GM12878 (cell line): Measurements from ENCODE around the gene ERFL. TPM values are rescaled to one million over a fixed set of nuclear protein-coding genes. Genes with fewer than 3 reads are reported as not detected.
A peak's percentile ranks its signal among the peaks of the same experiment; 100 is the strongest.

Experiments used
- ATAC-seq: fragments of 200-7000 bp; cut with Tn5 transposase; 3 replicates; pipeline ENCODE4 v1.9.1; 2020; ENCODE audit warnings: mild to moderate bottlenecking, moderate library complexity
- BruUV-seq: library from RNA; stranded (reverse); fragments of 400-500 nt; replicated peaks from 2 replicates; lab custom pipeline; 2021; lab: Mats Ljungman, UMichigan
- CTCF ChIA-PET: fragments of 300-600 bp; sonication (Branson Sonifier 250); formaldehyde crosslinking; extraction: SDS; loops from one replicate; lab custom pipeline; 2021; ENCODE audit warnings: inconsistent platforms; lab: Yijun Ruan, JAX
- POLR2A ChIA-PET: fragments of 350-600 bp; formaldehyde crosslinking; extraction: SDS; loops from one replicate; lab custom pipeline; 2021; ENCODE audit warnings: inconsistent platforms; lab: Charles Lee
- RAD21 ChIA-PET: fragments of 300-600 bp; sonication (Branson Sonifier 250); formaldehyde crosslinking; loops from one replicate; lab custom pipeline; 2023; ENCODE audit warnings: antibody characterized with exemption; ENCODE audit not compliant: unreplicated experiment; lab: Charles Lee
- SMC1A ChIA-PET: fragments of 300-600 bp; sonication (Branson Sonifier 250); formaldehyde crosslinking; loops from one replicate; lab custom pipeline; 2023; ENCODE audit not compliant: unreplicated experiment, uncharacterized antibody; lab: Charles Lee
- DNase-seq: peaks from one replicate; pipeline ENCODE4 v3.0.0-alpha.2; 2011; ENCODE audit warnings: low read depth, low spot score
- FAIRE-seq: peaks from 3 replicates; lab custom pipeline; 2011; peaks lifted over from hg19 to GRCh38; lab: Jason Lieb, UNC
- H2AFZ ChIP-seq: 2 replicates; pipeline ENCODE4 v1.6.0; 2011; ENCODE audit warnings: low read depth, low read length, control low read depth; ENCODE audit not compliant: control insufficient read depth
- H3K27ac ChIP-seq: 2 replicates; pipeline ENCODE4 v1.5.1; 2011; ENCODE audit warnings: control low read depth; ENCODE audit not compliant: control insufficient read depth, insufficient read depth
- H3K27me3 ChIP-seq, 2 experiments: replicated peaks in 1 of 2; 2 replicates each; pipeline versions ENCODE4 v1.6.0 to v1.6.1; 2011; ENCODE audit warnings: low read length in 1 of 2; ENCODE audit not compliant: control insufficient read depth in 2 of 2, insufficient read depth in 2 of 2
- H3K36me3 ChIP-seq, 2 experiments: 2 replicates each; pipeline ENCODE4 v1.5.1; 2011; ENCODE audit warnings: low read length in 1 of 2; ENCODE audit not compliant: control insufficient read depth in 2 of 2, insufficient read depth in 2 of 2
- H3K4me1 ChIP-seq: 2 replicates; pipeline ENCODE4 v1.6.1; 2011; ENCODE audit warnings: mild to moderate bottlenecking, low read length, moderate library complexity, mixed read lengths; ENCODE audit not compliant: control insufficient read depth, insufficient read depth
- H3K4me2 ChIP-seq: 2 replicates; pipeline ENCODE4 v1.6.0; 2011; ENCODE audit warnings: control low read depth; ENCODE audit not compliant: control insufficient read depth, insufficient read depth
- H3K4me3 ChIP-seq: fragments of 200-600 bp; sonication (generic); 2 replicates; pipeline ENCODE4 v1.5.1; 2016
- H3K79me2 ChIP-seq: 2 replicates; pipeline ENCODE4 v1.6.0; 2011; ENCODE audit warnings: low read length; ENCODE audit not compliant: control insufficient read depth, insufficient read depth
- H3K9ac ChIP-seq: 2 replicates; pipeline ENCODE4 v1.8.0; 2011; ENCODE audit warnings: low read length, control low read depth, mixed read lengths; ENCODE audit not compliant: control insufficient read depth, insufficient read depth
- H3K9me3 ChIP-seq: replicated peaks from 3 replicates; pipeline ENCODE4 v1.5.1; 2011; ENCODE audit warnings: mild to moderate bottlenecking, low read length; ENCODE audit not compliant: control insufficient read depth, insufficient read depth
- H4K20me1 ChIP-seq: 2 replicates; pipeline ENCODE4 v1.6.0; 2011; ENCODE audit not compliant: control insufficient read depth, insufficient read depth
- BACH1 ChIP-seq: fragments of 450-650 bp; IDR thresholded peaks from 2 replicates; pipeline ENCODE4 v1.6.1; 2017; ENCODE audit warnings: mild to moderate bottlenecking, borderline replicate concordance
- CBFB ChIP-seq: IDR thresholded peaks from 2 replicates; pipeline ENCODE4 v1.6.1; 2016; ENCODE audit warnings: antibody characterized with exemption, low read depth
- CHD1 ChIP-seq: IDR thresholded peaks from 2 replicates; pipeline ENCODE4 v1.6.1; 2012; ENCODE audit warnings: low read depth, low read length, improper control_type of control experiment
- EZH2 ChIP-seq: IDR thresholded peaks from 2 replicates; pipeline ENCODE4 v1.6.1; 2012; ENCODE audit warnings: low read depth, mild to moderate bottlenecking, control low read depth, inconsistent platforms, low read length, borderline replicate concordance; ENCODE audit not compliant: control insufficient read depth
- POLR2A ChIP-seq: IDR thresholded peaks from 2 replicates; pipeline ENCODE4 v1.6.1; 2011; ENCODE audit warnings: low read depth, mild to moderate bottlenecking, low read length
- POLR2AphosphoS5 ChIP-seq: IDR thresholded peaks from 2 replicates; pipeline ENCODE4 v1.6.1; 2011; ENCODE audit warnings: mild to moderate bottlenecking, low read length, inconsistent platforms
- RBBP5 ChIP-seq: fragments of 200-600 bp; sonication (generic); conservative IDR thresholded peaks from 2 replicates; pipeline ENCODE4 v1.6.1; 2016
- WGBS: methylation state at CpG from one replicate; pipeline ENCODE4 v1.1.6; 2016; ENCODE audit warnings: low lambda C conversion rate; ENCODE audit not compliant: insufficient replicate concordance, insufficient coverage; ENCODE audit errors: missing lambda C conversion rate; 5-methylcytosine and 5-hydroxymethylcytosine counted together
- in situ Hi-C: fragments of 300-500 bp; cut with MboI; formaldehyde crosslinking; loops from 9 replicates; pipeline ENCODE4 v1.14.3; 2018; ENCODE audit warnings: mixed read lengths
- intact Hi-C: fragments of 100-400 bp; cut with micrococcal nuclease; formaldehyde crosslinking; loops from one replicate; pipeline ENCODE4 v1.14.2; 2022; ENCODE audit not compliant: unreplicated experiment
- polyA plus RNA-seq, 11 experiments: library from polyadenylated mRNA; depleted of rRNA in 4 of 11; unstranded in 6 of 11; stranded (reverse) in 5 of 11; fragments of >200 nt; fragmentation: Nextera tagmentation in 4 of 11; fragmentation: Illumina TruSeq in 1 of 11; extraction: Ambion mirVana in 4 of 11; extraction: Trizol in 1 of 11; gene quantifications; 1 replicate in 1 of 11; 2 replicates in 10 of 11; pipeline versions ENCODE4 v1.2.1 to v1.2.3, GENCODE V29; 2011 to 2016; ENCODE audit warnings: inconsistent platforms in 2 of 11, missing spikeins in 2 of 11, low read depth in 1 of 11
- total RNA-seq, 4 experiments: library from RNA; depleted of rRNA in 3 of 4; stranded (reverse); fragments of >200 nt in 3 of 4; fragmentation: Illumina TruSeq in 1 of 4; extraction: Trizol in 1 of 4; gene quantifications; 2 replicates each; pipeline versions ENCODE4 v1.2.1 to v1.2.3, GENCODE V29; 2013 to 2021

ERFL gene
- total and polyA plus RNA-seq, 10 of the 15 experiments (the other 5 are each of a cell fraction or from before 2014, with no cell fraction given): 0.04 to 0.10 (median 0.05) TPM; not detected in 7

GRCh38 chr19:41868120-41868988 lies 59.9 kb downstream of the ERFL start:
- FAIRE-seq (no peak), DNase-seq (no peak), ATAC-seq (no peak)
- no peak overlapping the region for H2AFZ ChIP-seq
- ChIA-PET RAD21 (interaction anchor here (1.4 kb wide), 1 partner anchor 10 kb away, joined by 6 read pairs; no protein-coding TSS in a partner anchor), CTCF (interaction anchor here (0.7 to 1.1 kb wide), 4 partner anchors 9 to 84 kb away, joined by 3 to 5 read pairs (median 4); no protein-coding TSS in a partner anchor), SMC1A (interaction anchor here (0.5 to 1.6 kb wide), 4 partner anchors 8 to 250 kb away, joined by 3 to 10 read pairs (median 4); partner anchors contain the start of gene RPS19), POLR2A (interaction anchor here (0.6 to 6.6 kb wide), 5 partner anchors 9 to 1611 kb away, joined by 3 to 46 read pairs (median 3); partner anchors contain the start of gene RPS19)
- intact Hi-C loops: no loop called here
- H3K4me2 ChIP-seq: peak overlapping the region; percentile 71
- H3K9me3 ChIP-seq: no peaks in the 10 kb centered on the region
- peak overlapping the region; percentile 26; the same call in 1 of the 2 replicates for H3K9ac ChIP-seq
- no TSS peak for BruUV-seq
- in situ Hi-C loops: no loop called here
- WGBS: 50% methylated on average over 9 of the region's 10 CpGs
- no peak overlapping the region; the same call in 1 of the 2 replicates for H3K27ac ChIP-seq
- peaks cover 31% of the 10 kb centered on the region for H4K20me1 ChIP-seq
- peaks cover 50% of the 10 kb centered on the region for H3K79me2 ChIP-seq
- no peaks in the 10 kb centered on the region for H3K27me3 ChIP-seq
- H3K4me3 ChIP-seq: peak overlapping the region; percentile 8; the same call in 1 of the 2 replicates
- peaks cover 31 to 37% of the 10 kb centered on the region in 2 experiments for H3K36me3 ChIP-seq
- TF ChIP-seq POLR2A (peak; percentile 64; the same call in 1 of the 2 replicates), CBFB (0 out of 2 replicates have a peak, but pooled peaks have one; percentile 34), EZH2 (no peak)
- peaks cover 79% of the 10 kb centered on the region for H3K4me1 ChIP-seq

- SMC1A ChIA-PET: no interaction called here
- H3K4me1 ChIP-seq: peaks cover 71% of the 10 kb centered on the region
- peak overlapping the region; percentile 55 for H3K4me3 ChIP-seq
- no peak for DNase-seq
- intact Hi-C loops: no loop called here
- H3K27me3 ChIP-seq: no peaks in the 10 kb centered on the region
- H3K4me2 ChIP-seq: peak overlapping the region; percentile 52; the same call in 1 of the 2 replicates
- peaks cover 31% of the 10 kb centered on the region for H4K20me1 ChIP-seq
- CTCF ChIA-PET: interaction anchor here (0.6 to 1.4 kb wide), 3 partner anchors 22 to 268 kb away, joined by 3 to 7 read pairs (median 5); no protein-coding TSS in a partner anchor
- POLR2A ChIA-PET: interaction anchor here (1.3 kb wide), 1 partner anchor 10 kb away, joined by 4 read pairs; no protein-coding TSS in a partner anchor
- RAD21 ChIA-PET: no interaction called here
- BruUV-seq: no TSS peak
- H3K9me3 ChIP-seq: no peaks in the 10 kb centered on the region
- peaks cover 44 to 50% of the 10 kb centered on the region in 2 experiments for H3K36me3 ChIP-seq
- no peak overlapping the region for H3K9ac ChIP-seq
- peaks cover 71% of the 10 kb centered on the region for H3K79me2 ChIP-seq
- TF ChIP-seq POLR2AphosphoS5 (peak; percentile 53), RBBP5 (no peak), CHD1 (no peak), CBFB (0 out of 2 replicates have a peak, but pooled peaks have one; percentile 22), BACH1 (0 out of 2 replicates have a peak, but pooled peaks have one; percentile 27), POLR2A (peak; percentile 64; the same call in 1 of the 2 replicates)
- WGBS: 98% methylated on average over 3 of the region's 3 CpGs
- FAIRE-seq: no peak
- in situ Hi-C loops: no loop called here
- ATAC-seq: peak; percentile 7
- H2AFZ ChIP-seq: no peak overlapping the region
- no peak overlapping the region for H3K27ac ChIP-seq
Observed at GRCh38 chr19:41866284-41866683, 62.0 kb downstream of the ERFL start.
